EH (cell line): ENCODE results near the gene RFNG.
A peak's percentile ranks its signal among the peaks of the same experiment; 100 is the strongest.

Experiments used
- DNase-seq: peaks from one replicate; pipeline ENCODE4 v3.0.0-alpha.2; 2015; ENCODE audit warnings: low read depth

The RFNG gene

GRCh38 chr17:82013772-82014321 is 37.8 kb downstream of the RFNG start:
- DNase-seq: no peak

- DNase-seq: peak; percentile 59
Observed at GRCh38 chr17:82013341-82013740, 38.3 kb downstream of the RFNG start.

- peak; percentile 60 for DNase-seq
Observed at GRCh38 chr17:82012640-82013295, 38.8 kb downstream of the RFNG start.

GRCh38 chr17:82012261-82012639 is 39.4 kb downstream of the RFNG start:
- DNase-seq: no peak

- DNase-seq: no peak
Observed at GRCh38 chr17:82011617-82012187, 39.9 kb downstream of the RFNG start.

- no peak for DNase-seq
Observed at GRCh38 chr17:82010575-82011525, 40.8 kb downstream of the RFNG start.

- DNase-seq: no peak
Observed at GRCh38 chr17:82009413-82009812, 42.2 kb downstream of the RFNG start.

GRCh38 chr17:82008941-82009405 is 42.6 kb downstream of the RFNG start:
- DNase-seq: no peak

GRCh38 chr17:82008258-82008940 is 43.2 kb downstream of the RFNG start:
- no peak for DNase-seq

GRCh38 chr17:82007495-82008257 is 43.9 kb downstream of the RFNG start:
- no peak for DNase-seq

GRCh38 chr17:82007228-82007494 is 44.5 kb downstream of the RFNG start:
- no peak for DNase-seq

GRCh38 chr17:82006468-82007227 is 45.0 kb downstream of the RFNG start:
- peak; percentile 61 for DNase-seq

GRCh38 chr17:82005701-82006348 is 45.8 kb downstream of the RFNG start:
- DNase-seq: no peak

- no peak for DNase-seq
Observed at GRCh38 chr17:82004517-82005455, 46.8 kb downstream of the RFNG start.

- peak; percentile 98 for DNase-seq
Observed at GRCh38 chr17:82003411-82004381, 47.9 kb downstream of the RFNG start.

GRCh38 chr17:82001571-82002056 is 50.0 kb downstream of the RFNG start:
- no peak for DNase-seq

GRCh38 chr17:82000803-82001570 is 50.6 kb downstream of the RFNG start:
- no peak for DNase-seq
